H1 (cell line): Measurements from ENCODE around the gene CMIP. TPM values are rescaled to one million over a fixed set of nuclear protein-coding genes. Genes with fewer than 3 reads are reported as not detected.

Source experiments
- CTCF ChIA-PET: fragments of 300-600 bp; sonication (Branson Sonifier 250); formaldehyde crosslinking; loops from one replicate; lab custom pipeline; 2021; ENCODE audit not compliant: partially characterized antibody; lab: Charles Lee
- POLR2A ChIA-PET: fragments of 300-600 bp; sonication (Branson Sonifier 250); formaldehyde crosslinking; loops from one replicate; lab custom pipeline; 2021; ENCODE audit warnings: inconsistent platforms; ENCODE audit not compliant: partially characterized antibody; lab: Charles Lee
- DNase-seq, 2 experiments: peaks; one replicate each; pipeline versions ENCODE4 v3.0.0 to v3.0.0-alpha.2; 2010 to 2022; ENCODE audit warnings: low spot score in 2 of 2, low read depth in 1 of 2, mixed read lengths in 1 of 2
- FAIRE-seq: peaks from 2 replicates; lab custom pipeline; 2011; peaks lifted over from hg19 to GRCh38; lab: Jason Lieb, UNC
- H2AFZ ChIP-seq: 2 replicates; pipeline ENCODE4 v1.8.1; 2012; ENCODE audit warnings: low read length, inconsistent platforms
- H2AK5ac ChIP-seq: 2 replicates; pipeline ENCODE4 v1.6.1; 2013; ENCODE audit warnings: low read depth, low read length
- H2BK120ac ChIP-seq: replicated peaks from 2 replicates; pipeline ENCODE3; 2013; ENCODE audit warnings: low read depth, low read length, inconsistent platforms
- H2BK12ac ChIP-seq: 2 replicates; pipeline ENCODE4 v1.6.1; 2013; ENCODE audit warnings: low read depth, low read length
- H2BK15ac ChIP-seq: 2 replicates; pipeline ENCODE4 v1.6.1; 2013; ENCODE audit warnings: low read length
- H2BK20ac ChIP-seq: 2 replicates; pipeline ENCODE4 v1.6.1; 2013; ENCODE audit warnings: low read length
- H2BK5ac ChIP-seq: 2 replicates; pipeline ENCODE4 v1.6.1; 2013; ENCODE audit warnings: low read depth, low read length
- H3K14ac ChIP-seq: 2 replicates; pipeline ENCODE4 v1.6.1; 2013; ENCODE audit warnings: inconsistent platforms; ENCODE audit not compliant: insufficient read length
- H3K18ac ChIP-seq: 2 replicates; pipeline ENCODE4 v1.6.1; 2013; ENCODE audit warnings: low read length; ENCODE audit errors: extremely low read depth
- H3K23ac ChIP-seq: 2 replicates; pipeline ENCODE4 v1.6.1; 2013; ENCODE audit warnings: inconsistent platforms; ENCODE audit not compliant: insufficient read length
- H3K23me2 ChIP-seq: 2 replicates; pipeline ENCODE4 v1.6.1; 2013; ENCODE audit warnings: low read depth, low read length
- H3K27ac ChIP-seq: 2 replicates; pipeline ENCODE4 v1.6.1; 2011; ENCODE audit warnings: low read depth, low read length, inconsistent platforms
- H3K27me3 ChIP-seq, 4 experiments: replicated peaks in 1 of 4; 1 replicate in 1 of 4; 2 replicates in 3 of 4; pipeline versions ENCODE4 v1.6.1 to v1.8.1; 2011 to 2013; ENCODE audit warnings: low read length in 3 of 4, mild to moderate bottlenecking in 3 of 4, inconsistent platforms in 2 of 4, mixed read lengths in 2 of 4, moderate library complexity in 1 of 4; ENCODE audit not compliant: control insufficient read depth in 3 of 4, insufficient read depth in 3 of 4; ENCODE audit errors: extremely low read depth in 1 of 4
- H3K36me3 ChIP-seq, 4 experiments: 2 replicates each; pipeline versions ENCODE4 v1.6.1 to v1.8.1; 2011 to 2013; ENCODE audit warnings: mild to moderate bottlenecking in 4 of 4, low read length in 3 of 4, moderate library complexity in 2 of 4, control low read depth in 1 of 4, inconsistent platforms in 1 of 4; ENCODE audit not compliant: insufficient read depth in 4 of 4, control insufficient read depth in 2 of 4
- H3K4ac ChIP-seq: replicated peaks from 2 replicates; pipeline ENCODE3; 2013; ENCODE audit warnings: low read length, low read depth, mixed read lengths, inconsistent platforms; ENCODE audit not compliant: insufficient read length
- H3K4me1 ChIP-seq, 4 experiments: replicated peaks in 1 of 4; 1 replicate in 1 of 4; 2 replicates in 3 of 4; pipeline versions ENCODE4 v1.6.1 to v1.8.1; 2011 to 2013; ENCODE audit warnings: low read length in 3 of 4, inconsistent platforms in 2 of 4, mixed read lengths in 1 of 4; ENCODE audit not compliant: insufficient read depth in 4 of 4, control insufficient read depth in 3 of 4
- H3K4me2 ChIP-seq, 2 experiments: 2 replicates each; pipeline versions ENCODE4 v1.6.1 to v1.8.1; 2011 to 2013; ENCODE audit warnings: low read depth in 2 of 2, low read length in 2 of 2, control low read depth in 1 of 2, inconsistent platforms in 1 of 2, mild to moderate bottlenecking in 1 of 2; ENCODE audit not compliant: insufficient read depth in 1 of 2
- H3K4me3 ChIP-seq, 4 experiments: fragments of 200-600, 300-600 bp in 1 of 4; sonication (generic), shearing (Covaris generic), sonication (Bioruptor Twin) in 1 of 4; 2 replicates each; pipeline versions ENCODE4 v1.5.1 to v1.8.1; 2011 to 2016; ENCODE audit warnings: low read length in 4 of 4, low read depth in 3 of 4, control low read depth in 2 of 4, inconsistent platforms in 2 of 4, mild to moderate bottlenecking in 2 of 4, mixed read lengths in 1 of 4, moderate library complexity in 1 of 4; ENCODE audit not compliant: insufficient read depth in 2 of 4; ENCODE audit errors: extremely low read depth in 1 of 4
- H3K56ac ChIP-seq: replicated peaks from 2 replicates; pipeline ENCODE3; 2013; ENCODE audit warnings: low read depth, mild to moderate bottlenecking, mixed read lengths, low read length, inconsistent platforms; ENCODE audit not compliant: insufficient read length
- H3K79me1 ChIP-seq: 2 replicates; pipeline ENCODE4 v1.6.1; 2013; ENCODE audit warnings: low read depth, low read length, control low read depth
- H3K79me2 ChIP-seq, 2 experiments: 2 replicates each; pipeline versions ENCODE4 v1.6.1 to v1.8.1; 2012 to 2013; ENCODE audit warnings: low read length in 2 of 2, mild to moderate bottlenecking in 2 of 2, inconsistent platforms in 1 of 2; ENCODE audit not compliant: insufficient read depth in 2 of 2, control insufficient read depth in 1 of 2
- H3K9ac ChIP-seq, 4 experiments: replicated peaks in 1 of 4; 1 replicate in 1 of 4; 2 replicates in 3 of 4; pipeline versions ENCODE4 v1.6.1 to v1.8.1; 2011 to 2013; ENCODE audit warnings: low read depth in 3 of 4, low read length in 3 of 4, control low read depth in 2 of 4, mild to moderate bottlenecking in 2 of 4, moderate library complexity in 2 of 4, inconsistent platforms in 1 of 4; ENCODE audit errors: extremely low read depth in 1 of 4
- H3K9me3 ChIP-seq, 2 experiments: 2 replicates each; pipeline versions ENCODE4 v1.6.1 to v1.8.1; 2012 to 2013; ENCODE audit warnings: mild to moderate bottlenecking in 2 of 2, moderate library complexity in 2 of 2, control low read depth in 1 of 2, inconsistent platforms in 1 of 2, low read depth in 1 of 2, low read length in 1 of 2, mixed read lengths in 1 of 2; ENCODE audit not compliant: insufficient read depth in 2 of 2
- H4K20me1 ChIP-seq, 2 experiments: replicated peaks in 1 of 2; 2 replicates each; pipeline versions ENCODE3 to v1.8.1; 2011 to 2013; ENCODE audit warnings: inconsistent platforms in 2 of 2, low read length in 2 of 2, mild to moderate bottlenecking in 1 of 2; ENCODE audit not compliant: insufficient read depth in 2 of 2, control insufficient read depth in 1 of 2
- H4K5ac ChIP-seq: 2 replicates; pipeline ENCODE4 v1.6.1; 2013; ENCODE audit warnings: low read length, low read depth, mixed read lengths, inconsistent platforms; ENCODE audit not compliant: insufficient read length
- H4K8ac ChIP-seq: 2 replicates; pipeline ENCODE4 v1.8.0; 2013; ENCODE audit warnings: mild to moderate bottlenecking, moderate library complexity, low read length, inconsistent platforms; ENCODE audit not compliant: insufficient read depth; ENCODE audit errors: extremely low read depth
- H4K91ac ChIP-seq: replicated peaks from 2 replicates; pipeline ENCODE3; 2013; ENCODE audit warnings: low read length, mixed read lengths, inconsistent platforms; ENCODE audit not compliant: insufficient read length
- BCL11A ChIP-seq, 2 experiments: IDR thresholded peaks; one replicate each; pipeline ENCODE4 v1.6.1; 2011; ENCODE audit warnings: low read depth in 2 of 2, low read length in 2 of 2, mild to moderate bottlenecking in 2 of 2
- CTBP2 ChIP-seq: IDR thresholded peaks from 2 replicates; pipeline ENCODE4 v1.7.0; 2011; ENCODE audit warnings: borderline replicate concordance, mild to moderate bottlenecking, moderate library complexity, mixed read lengths, low read length; ENCODE audit not compliant: insufficient read depth, insufficient read length
- WGBS, 2 experiments: shearing (Covaris generic) in 1 of 2; methylation state at CpG; one replicate each; pipeline versions ENCODE4 v1.1.6 to v1.1.7; 2013 to 2015; ENCODE audit warnings: low lambda C conversion rate in 2 of 2, mixed read lengths in 2 of 2, inconsistent platforms in 1 of 2, low coverage in 1 of 2, missing lambda C conversion rate in 1 of 2; ENCODE audit not compliant: insufficient replicate concordance in 2 of 2, insufficient coverage in 1 of 2, insufficient read length in 1 of 2; ENCODE audit errors: extremely low coverage in 1 of 2, missing lambda C conversion rate in 1 of 2; 5-methylcytosine and 5-hydroxymethylcytosine counted together
- polyA plus RNA-seq, 7 experiments: library from polyadenylated mRNA; depleted of rRNA in 3 of 7; stranded (reverse) in 5 of 7; unstranded in 2 of 7; fragments of >200 nt in 5 of 7; fragments of 200-250 nt in 2 of 7; gene quantifications; 1 replicate in 5 of 7; 2 replicates in 1 of 7; 4 replicates in 1 of 7; pipeline versions ENCODE4 v1.2.1 to v1.2.3, GENCODE V29; 2011 to 2013; ENCODE audit warnings: missing spikeins in 2 of 7, mixed read lengths in 2 of 7
- total RNA-seq: library from RNA; stranded (reverse); fragmentation: NEBNext Ultra II Directional; extraction: Animal tissue kit (Norgen Biotek cat#: 25700); gene quantifications from 2 replicates; pipeline ENCODE4 v1.2.1, GENCODE V29; 2021

Gene CMIP
- total and polyA plus RNA-seq, 2 of the 8 experiments (the other 6 are each of a cell fraction or from before 2014, with no cell fraction given): 7.9 to 53.2 TPM

DNA sequence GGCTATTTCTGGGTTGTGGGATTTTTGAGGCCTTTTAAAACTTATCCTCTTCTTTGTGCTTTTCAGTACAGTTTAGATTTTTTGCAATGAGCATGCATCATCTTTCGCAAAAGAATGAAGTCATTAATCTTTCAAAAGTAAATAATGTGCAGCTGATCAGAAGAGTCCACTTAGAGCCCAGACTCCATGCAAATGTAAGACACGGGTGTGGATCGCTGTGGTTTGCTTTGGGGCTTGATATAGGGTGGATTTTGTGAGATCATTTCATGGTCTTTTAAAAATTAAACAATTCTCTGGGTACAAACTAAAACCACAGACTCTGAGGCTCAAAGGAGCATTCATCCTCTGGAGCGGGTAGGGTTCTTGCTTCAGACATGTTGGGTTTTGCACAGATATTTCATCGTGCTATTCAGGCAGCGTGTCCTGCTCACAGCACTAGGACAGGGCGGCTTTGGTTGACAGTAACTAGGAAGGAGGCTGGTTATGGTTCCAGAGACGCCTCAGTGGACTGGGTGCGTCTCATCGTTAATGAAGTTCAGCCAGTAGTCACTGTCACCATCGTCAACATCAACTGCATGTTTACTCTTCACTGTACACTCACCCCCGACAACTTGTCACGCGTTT lies 205.1 kb downstream of the CMIP start:
- Histone ChIP-seq H2BK20ac (no peak overlapping the region), H3K79me1 (peaks cover 7% of the 10 kb centered on the region), H2BK5ac (no peak overlapping the region), H2BK15ac (peak overlapping the region; percentile 54; the same call in 1 of the 2 replicates), H3K4me1 (peaks cover 7 to 28% (median 20%) of the 10 kb centered on the region in 4 experiments), H3K4me3 (no peak overlapping the region), H3K56ac (no peak overlapping the region), H3K36me3 (no peaks in the 10 kb centered on the region), H3K4me2 (no peak overlapping the region), H3K23ac (no peak overlapping the region), H3K23me2 (peaks cover 5% of the 10 kb centered on the region; the same call in 1 of the 2 replicates)
- POLR2A ChIA-PET: interaction anchor here (0.6 kb wide), 1 partner anchor 222 kb away, joined by 3 read pairs; no protein-coding TSS in a partner anchor
- DNase-seq: no peak
- WGBS, 2 experiments: 93% methylated on average over 11 of the region's 14 CpGs; no CpG with 5 or more reads in 1 of the 2 experiments
- TF ChIP-seq BCL11A (IDR thresholded peaks at IDR 0.05; ENCODE audit: low read depth in 2 of 2, low read length in 2 of 2) (no peak), CTBP2 (no peak)
- TF ChIP-seq, all 59 proteins: peak for 0
- H3K9me3 ChIP-seq: no peaks in the 10 kb centered on the region
- no peak overlapping the region for H3K4ac ChIP-seq
- H3K14ac ChIP-seq: no peak overlapping the region
- H2BK12ac ChIP-seq: peak overlapping the region; percentile 62; the same call in 1 of the 2 replicates
- H3K27ac ChIP-seq: no peak overlapping the region
- no peak overlapping the region for H3K9ac ChIP-seq
- H4K20me1 ChIP-seq: peaks cover 5 to 17% of the 10 kb centered on the region in 2 experiments
- no peaks in the 10 kb centered on the region; a peak in 1 of 7 replicates for H3K27me3 ChIP-seq
- no peak overlapping the region for H2BK120ac ChIP-seq
- H3K18ac ChIP-seq: no peak overlapping the region
- H3K79me2 ChIP-seq: peaks cover 0 to 25% of the 10 kb centered on the region in 2 experiments; a peak in 1 of 4 replicates
- CTCF ChIA-PET: interaction anchor here (2.2 kb wide), 1 partner anchor 47 kb away, joined by 8 read pairs; no protein-coding TSS in a partner anchor
- no peak overlapping the region for H4K5ac ChIP-seq
- no peak overlapping the region for H4K91ac ChIP-seq
- H4K8ac ChIP-seq: no peak overlapping the region
- no peak overlapping the region for H2AFZ ChIP-seq
- FAIRE-seq: no peak
- no peak overlapping the region for H2AK5ac ChIP-seq
